Testis (tissue), 2 donors: ENCODE results near the gene GYS1.

Experiments
- CTCF ChIP-seq, 3 experiments: fragments of 450-650 bp in 2 of 3; fragments of 200-600 bp in 1 of 3; sonication (generic) in 1 of 3; IDR thresholded peaks; one replicate each; pipeline ENCODE4 v1.5.1; 2016 to 2019; ENCODE audit warnings: antibody characterized with exemption in 3 of 3, mild to moderate bottlenecking in 2 of 3, moderate library complexity in 1 of 3
- POLR2A ChIP-seq: fragments of 450-650 bp; IDR thresholded peaks from one replicate; pipeline ENCODE4 v1.6.1; 2017; ENCODE audit warnings: antibody characterized with exemption, mild to moderate bottlenecking, moderate library complexity

- TF ChIP-seq CTCF (IDR thresholded peaks at IDR 0.05) (no peak), POLR2A (no peak)
Observed at GRCh38 chr19:48989701-48990291, 3.3 kb downstream of the GYS1 start.
